ENCODE measurements around the gene CALML5.

CALML5 gene

GRCh38 chr10:5461203-5461588 is 38.2 kb downstream of the CALML5 start:
- no peaks in the 10 kb centered on the region for H3K27me3 ChIP-seq (ENCODE audit: control insufficient read depth, insufficient read depth, low read length)
- no CpG with 5 or more reads among the region's 4 CpGs for WGBS (ENCODE audit: insufficient coverage, insufficient read length)
- DNase-seq (ENCODE audit: low read depth, low spot score): no peak
- H3K4me3 ChIP-seq (ENCODE audit: low read length): no peak overlapping the region
- H3K36me3 ChIP-seq (ENCODE audit: control insufficient read depth, insufficient read depth, low read length): peaks cover 5% of the 10 kb centered on the region
- H3K9me3 ChIP-seq (ENCODE audit: control insufficient read depth, insufficient read depth, low read length): no peaks in the 10 kb centered on the region
- no peak overlapping the region for H3K27ac ChIP-seq (ENCODE audit: low read length)
- H3K4me1 ChIP-seq (ENCODE audit: control insufficient read depth, insufficient read depth, low read length): peaks cover 1% of the 10 kb centered on the region; the same call in 1 of the 2 replicates

GRCh38 chr10:5460468-5461202 is 38.7 kb downstream of the CALML5 start:
- no CpG with 5 or more reads among the region's 14 CpGs for WGBS (ENCODE audit: insufficient coverage, insufficient read length)
- Histone ChIP-seq H3K4me3 (ENCODE audit: low read length) (no peak overlapping the region), H3K36me3 (ENCODE audit: control insufficient read depth, insufficient read depth, low read length) (peaks cover 8% of the 10 kb centered on the region), H3K9me3 (ENCODE audit: control insufficient read depth, insufficient read depth, low read length) (no peaks in the 10 kb centered on the region), H3K4me1 (ENCODE audit: control insufficient read depth, insufficient read depth, low read length) (peaks cover 1% of the 10 kb centered on the region; the same call in 1 of the 2 replicates), H3K27ac (ENCODE audit: low read length) (no peak overlapping the region), H3K27me3 (ENCODE audit: control insufficient read depth, insufficient read depth, low read length) (no peaks in the 10 kb centered on the region)
- DNase-seq (ENCODE audit: low read depth, low spot score): no peak

- DNase-seq (ENCODE audit: low read depth, low spot score): no peak
- Histone ChIP-seq H3K4me1 (ENCODE audit: control insufficient read depth, insufficient read depth, low read length) (peaks cover 1% of the 10 kb centered on the region; the same call in 1 of the 2 replicates), H3K9me3 (ENCODE audit: control insufficient read depth, insufficient read depth, low read length) (no peaks in the 10 kb centered on the region), H3K27ac (ENCODE audit: low read length) (no peak overlapping the region), H3K4me3 (ENCODE audit: low read length) (no peak overlapping the region), H3K27me3 (ENCODE audit: control insufficient read depth, insufficient read depth, low read length) (no peaks in the 10 kb centered on the region), H3K36me3 (ENCODE audit: control insufficient read depth, insufficient read depth, low read length) (peaks cover 13% of the 10 kb centered on the region)
- no CpG with 5 or more reads among the region's 8 CpGs for WGBS (ENCODE audit: insufficient coverage, insufficient read length)
Measured at GRCh38 chr10:5458949-5459747, 40.2 kb downstream of the CALML5 start.

- Histone ChIP-seq H3K27me3 (ENCODE audit: control insufficient read depth, insufficient read depth, low read length) (no peaks in the 10 kb centered on the region), H3K4me3 (ENCODE audit: low read length) (no peak overlapping the region), H3K9me3 (ENCODE audit: control insufficient read depth, insufficient read depth, low read length) (no peaks in the 10 kb centered on the region), H3K36me3 (ENCODE audit: control insufficient read depth, insufficient read depth, low read length) (peaks cover 20% of the 10 kb centered on the region), H3K27ac (ENCODE audit: low read length) (no peak overlapping the region), H3K4me1 (ENCODE audit: control insufficient read depth, insufficient read depth, low read length) (peaks cover 1% of the 10 kb centered on the region; the same call in 1 of the 2 replicates)
- no peak for DNase-seq (ENCODE audit: low read depth, low spot score)
- WGBS (ENCODE audit: insufficient coverage, insufficient read length): no CpG with 5 or more reads among the region's 1 CpG
Measured at GRCh38 chr10:5458425-5458824, 40.9 kb downstream of the CALML5 start.

GRCh38 chr10:5457741-5458140 is 41.6 kb downstream of the CALML5 start:
- peaks cover 22% of the 10 kb centered on the region for H3K36me3 ChIP-seq (ENCODE audit: control insufficient read depth, insufficient read depth, low read length)
- DNase-seq (ENCODE audit: low read depth, low spot score): no peak
- no CpG with 5 or more reads among the region's 3 CpGs for WGBS (ENCODE audit: insufficient coverage, insufficient read length)

GRCh38 chr10:5456563-5456962 is 42.8 kb downstream of the CALML5 start:
- Histone ChIP-seq H3K4me1 (ENCODE audit: control insufficient read depth, insufficient read depth, low read length) (no peaks in the 10 kb centered on the region), H3K4me3 (ENCODE audit: low read length) (no peak overlapping the region), H3K9me3 (ENCODE audit: control insufficient read depth, insufficient read depth, low read length) (no peaks in the 10 kb centered on the region), H3K27me3 (ENCODE audit: control insufficient read depth, insufficient read depth, low read length) (no peaks in the 10 kb centered on the region), H3K36me3 (ENCODE audit: control insufficient read depth, insufficient read depth, low read length) (peaks cover 22% of the 10 kb centered on the region), H3K27ac (ENCODE audit: low read length) (no peak overlapping the region)
- WGBS (ENCODE audit: insufficient coverage, insufficient read length): no CpG with 5 or more reads among the region's 12 CpGs
- DNase-seq (ENCODE audit: low read depth, low spot score): no peak

More at GRCh38 chr10:5457741-5458140, 41.6 kb downstream of the CALML5 start:
- H3K9me3 ChIP-seq (ENCODE audit: control insufficient read depth, insufficient read depth, low read length): no peaks in the 10 kb centered on the region
- peaks cover 1% of the 10 kb centered on the region; the same call in 1 of the 2 replicates for H3K4me1 ChIP-seq (ENCODE audit: control insufficient read depth, insufficient read depth, low read length)
- H3K4me3 ChIP-seq (ENCODE audit: low read length): no peak overlapping the region
- H3K27me3 ChIP-seq (ENCODE audit: control insufficient read depth, insufficient read depth, low read length): no peaks in the 10 kb centered on the region
- H3K27ac ChIP-seq (ENCODE audit: low read length): no peak overlapping the region

GRCh38 chr10:5453749-5454489 is 45.5 kb downstream of the CALML5 start:
- Histone ChIP-seq H3K4me1 (ENCODE audit: control insufficient read depth, insufficient read depth, low read length) (no peaks in the 10 kb centered on the region), H3K4me3 (ENCODE audit: low read length) (no peak overlapping the region), H3K27me3 (ENCODE audit: control insufficient read depth, insufficient read depth, low read length) (no peaks in the 10 kb centered on the region), H3K9me3 (ENCODE audit: control insufficient read depth, insufficient read depth, low read length) (no peaks in the 10 kb centered on the region), H3K27ac (ENCODE audit: low read length) (no peak overlapping the region), H3K36me3 (ENCODE audit: control insufficient read depth, insufficient read depth, low read length) (peaks cover 22% of the 10 kb centered on the region)
- no CpG with 5 or more reads among the region's 13 CpGs for WGBS (ENCODE audit: insufficient coverage, insufficient read length)
- DNase-seq (ENCODE audit: low read depth, low spot score): no peak

- Histone ChIP-seq H3K27me3 (ENCODE audit: control insufficient read depth, insufficient read depth, low read length) (no peaks in the 10 kb centered on the region), H3K9me3 (ENCODE audit: control insufficient read depth, insufficient read depth, low read length) (no peaks in the 10 kb centered on the region), H3K4me1 (ENCODE audit: control insufficient read depth, insufficient read depth, low read length) (no peaks in the 10 kb centered on the region; the same call in 1 of the 2 replicates), H3K27ac (ENCODE audit: low read length) (no peak overlapping the region), H3K36me3 (ENCODE audit: control insufficient read depth, insufficient read depth, low read length) (peaks cover 13% of the 10 kb centered on the region; the same call in 1 of the 2 replicates), H3K4me3 (ENCODE audit: low read length) (no peak overlapping the region)
- DNase-seq (ENCODE audit: low read depth, low spot score): no peak
- WGBS (ENCODE audit: insufficient coverage, insufficient read length): no CpG with 5 or more reads among the region's 4 CpGs
Measured at GRCh38 chr10:5450605-5451384, 48.6 kb downstream of the CALML5 start.

- no peaks in the 10 kb centered on the region for H3K27me3 ChIP-seq (ENCODE audit: control insufficient read depth, insufficient read depth, low read length)
- H3K4me3 ChIP-seq (ENCODE audit: low read length): no peak overlapping the region
- H3K4me1 ChIP-seq (ENCODE audit: control insufficient read depth, insufficient read depth, low read length): no peaks in the 10 kb centered on the region; the same call in 1 of the 2 replicates
- no peak for DNase-seq (ENCODE audit: low read depth, low spot score)
- no peak overlapping the region for H3K27ac ChIP-seq (ENCODE audit: low read length)
- no CpG with 5 or more reads among the region's 8 CpGs for WGBS (ENCODE audit: insufficient coverage, insufficient read length)
- no peaks in the 10 kb centered on the region for H3K9me3 ChIP-seq (ENCODE audit: control insufficient read depth, insufficient read depth, low read length)
- peaks cover 13% of the 10 kb centered on the region; the same call in 1 of the 2 replicates for H3K36me3 ChIP-seq (ENCODE audit: control insufficient read depth, insufficient read depth, low read length)
Measured at GRCh38 chr10:5449823-5450222, 49.5 kb downstream of the CALML5 start.
